ENCODE measurements around the gene TOP3B.

Gene TOP3B

GRCh38 chr22:21977814-21978213 is 4.8 kb downstream of the TOP3B start:
- Histone ChIP-seq H2AK5ac (ENCODE audit: low read length, severe bottlenecking) (no peak overlapping the region), H3K14ac (ENCODE audit: low read length in 2 of 2) (no peak overlapping the region), H3K4me1 (ENCODE audit: control insufficient read depth, insufficient read depth, low read depth, low read length) (peaks cover 7% of the 10 kb centered on the region), H2BK15ac (ENCODE audit: low read depth, poor library complexity, severe bottlenecking) (no peak overlapping the region), H2BK5ac (ENCODE audit: low read depth, low read length, poor library complexity, severe bottlenecking) (no peak overlapping the region), H4K91ac (ENCODE audit: low read length) (no peak overlapping the region), H3K23ac (ENCODE audit: low read length in 2 of 2) (no peak overlapping the region), H3K36me3 (ENCODE audit: control insufficient read depth in 1 of 2, insufficient read depth in 2 of 2, low read depth in 1 of 2, low read length in 2 of 2) (peaks cover 41 to 56% of the 10 kb centered on the region in 2 experiments), H2AFZ (ENCODE audit: low read depth, low read length) (no peak overlapping the region), H3K18ac (ENCODE audit: low read depth in 1 of 2, low read length in 2 of 2) (no peak overlapping the region), H4K8ac (ENCODE audit: low read length) (no peak overlapping the region), H2BK12ac (ENCODE audit: low read length in 2 of 2) (no peak overlapping the region), H3K9me3 (ENCODE audit: control insufficient read depth, low read length) (no peaks in the 10 kb centered on the region), H3K27me3 (ENCODE audit: control insufficient read depth in 1 of 2, insufficient read depth in 1 of 2, low read length in 2 of 2) (no peaks in the 10 kb centered on the region), H3K4ac (ENCODE audit: low read depth in 1 of 2, low read length in 2 of 2) (no peak overlapping the region), H3K4me2 (ENCODE audit: low read length, poor library complexity, severe bottlenecking) (no peak overlapping the region), H3K9ac (ENCODE audit: low read length) (no peak overlapping the region), H3K79me1 (replicated peaks; ENCODE audit: low read length, poor library complexity, severe bottlenecking) (peaks cover 53% of the 10 kb centered on the region), H3K27ac (ENCODE audit: low read length, poor library complexity, severe bottlenecking) (no peak overlapping the region), H3K4me3 (ENCODE audit: insufficient read depth in 1 of 2, low read depth in 1 of 2, low read length in 2 of 2) (no peak overlapping the region), H2BK120ac (ENCODE audit: low read depth, low read length) (no peak overlapping the region)
- WGBS: 100% methylated on average over 1 of the region's 1 CpG
- no peak for DNase-seq

GRCh38 chr22:21975854-21976345 is 6.7 kb downstream of the TOP3B start:
- 99% methylated on average over 5 of the region's 5 CpGs for WGBS
- Histone ChIP-seq H3K27me3 (ENCODE audit: control insufficient read depth in 1 of 2, insufficient read depth in 1 of 2, low read length in 2 of 2) (no peaks in the 10 kb centered on the region), H2BK5ac (ENCODE audit: low read depth, low read length, poor library complexity, severe bottlenecking) (no peak overlapping the region), H3K4ac (ENCODE audit: low read depth in 1 of 2, low read length in 2 of 2) (no peak overlapping the region), H2BK12ac (ENCODE audit: low read length in 2 of 2) (no peak overlapping the region), H3K79me1 (replicated peaks; ENCODE audit: low read length, poor library complexity, severe bottlenecking) (peaks cover 54% of the 10 kb centered on the region), H3K23ac (ENCODE audit: low read length in 2 of 2) (no peak overlapping the region), H3K18ac (ENCODE audit: low read depth in 1 of 2, low read length in 2 of 2) (no peak overlapping the region), H2AFZ (ENCODE audit: low read depth, low read length) (no peak overlapping the region), H3K9ac (ENCODE audit: low read length) (no peak overlapping the region), H2AK5ac (ENCODE audit: low read length, severe bottlenecking) (no peak overlapping the region), H3K27ac (ENCODE audit: low read length, poor library complexity, severe bottlenecking) (no peak overlapping the region), H2BK15ac (ENCODE audit: low read depth, poor library complexity, severe bottlenecking) (no peak overlapping the region), H3K4me2 (ENCODE audit: low read length, poor library complexity, severe bottlenecking) (no peak overlapping the region), H3K36me3 (ENCODE audit: control insufficient read depth in 1 of 2, insufficient read depth in 2 of 2, low read depth in 1 of 2, low read length in 2 of 2) (peaks cover 60 to 73% of the 10 kb centered on the region in 2 experiments), H4K8ac (ENCODE audit: low read length) (no peak overlapping the region), H4K91ac (ENCODE audit: low read length) (no peak overlapping the region), H3K4me1 (ENCODE audit: control insufficient read depth, insufficient read depth, low read depth, low read length) (peaks cover 5% of the 10 kb centered on the region), H3K9me3 (ENCODE audit: control insufficient read depth, low read length) (no peaks in the 10 kb centered on the region), H2BK120ac (ENCODE audit: low read depth, low read length) (no peak overlapping the region), H3K4me3 (ENCODE audit: insufficient read depth in 1 of 2, low read depth in 1 of 2, low read length in 2 of 2) (no peak overlapping the region), H3K14ac (ENCODE audit: low read length in 2 of 2) (no peak overlapping the region)
- DNase-seq: no peak

GRCh38 chr22:21975273-21975672 is 7.3 kb downstream of the TOP3B start:
- H3K9ac ChIP-seq (ENCODE audit: low read length): no peak overlapping the region
- no peak overlapping the region for H4K8ac ChIP-seq (ENCODE audit: low read length)
- H2AFZ ChIP-seq (ENCODE audit: low read depth, low read length): no peak overlapping the region
- no peak overlapping the region for H2BK120ac ChIP-seq (ENCODE audit: low read depth, low read length)
- H3K27ac ChIP-seq (ENCODE audit: low read length, poor library complexity, severe bottlenecking): no peak overlapping the region
- no peaks in the 10 kb centered on the region for H3K9me3 ChIP-seq (ENCODE audit: control insufficient read depth, low read length)
- peaks cover 66 to 76% of the 10 kb centered on the region in 2 experiments for H3K36me3 ChIP-seq (ENCODE audit: control insufficient read depth in 1 of 2, insufficient read depth in 2 of 2, low read depth in 1 of 2, low read length in 2 of 2)
- H3K4ac ChIP-seq (ENCODE audit: low read depth in 1 of 2, low read length in 2 of 2): no peak overlapping the region
- H3K27me3 ChIP-seq (ENCODE audit: control insufficient read depth in 1 of 2, insufficient read depth in 1 of 2, low read length in 2 of 2): no peaks in the 10 kb centered on the region
- H3K4me3 ChIP-seq (ENCODE audit: insufficient read depth in 1 of 2, low read depth in 1 of 2, low read length in 2 of 2): no peak overlapping the region
- H2BK5ac ChIP-seq (ENCODE audit: low read depth, low read length, poor library complexity, severe bottlenecking): no peak overlapping the region
- H3K79me1 ChIP-seq (replicated peaks; ENCODE audit: low read length, poor library complexity, severe bottlenecking): peaks cover 49% of the 10 kb centered on the region
- no peak overlapping the region for H3K4me2 ChIP-seq (ENCODE audit: low read length, poor library complexity, severe bottlenecking)
- no peak overlapping the region for H3K23ac ChIP-seq (ENCODE audit: low read length in 2 of 2)
- no peak overlapping the region for H2AK5ac ChIP-seq (ENCODE audit: low read length, severe bottlenecking)
- no peak for DNase-seq
- no peak overlapping the region for H3K14ac ChIP-seq (ENCODE audit: low read length in 2 of 2)
- WGBS: 95% methylated on average over 5 of the region's 5 CpGs
- no peak overlapping the region for H3K18ac ChIP-seq (ENCODE audit: low read depth in 1 of 2, low read length in 2 of 2)
- H3K4me1 ChIP-seq (ENCODE audit: control insufficient read depth, insufficient read depth, low read depth, low read length): peaks cover 2% of the 10 kb centered on the region
- H2BK12ac ChIP-seq (ENCODE audit: low read length in 2 of 2): no peak overlapping the region
- no peak overlapping the region for H4K91ac ChIP-seq (ENCODE audit: low read length)
- no peak overlapping the region for H2BK15ac ChIP-seq (ENCODE audit: low read depth, poor library complexity, severe bottlenecking)

- H4K8ac ChIP-seq (ENCODE audit: low read length): no peak overlapping the region
- peaks cover 74 to 82% of the 10 kb centered on the region in 2 experiments for H3K36me3 ChIP-seq (ENCODE audit: control insufficient read depth in 1 of 2, insufficient read depth in 2 of 2, low read depth in 1 of 2, low read length in 2 of 2)
- H3K4me2 ChIP-seq (ENCODE audit: low read length, poor library complexity, severe bottlenecking): no peak overlapping the region
- DNase-seq: no peak
- H3K27me3 ChIP-seq (ENCODE audit: control insufficient read depth in 1 of 2, insufficient read depth in 1 of 2, low read length in 2 of 2): no peaks in the 10 kb centered on the region
- H2AK5ac ChIP-seq (ENCODE audit: low read length, severe bottlenecking): no peak overlapping the region
- H3K79me1 ChIP-seq (replicated peaks; ENCODE audit: low read length, poor library complexity, severe bottlenecking): peaks cover 50% of the 10 kb centered on the region
- H3K23ac ChIP-seq (ENCODE audit: low read length in 2 of 2): no peak overlapping the region
- no peak overlapping the region for H2BK12ac ChIP-seq (ENCODE audit: low read length in 2 of 2)
- no peak overlapping the region for H3K14ac ChIP-seq (ENCODE audit: low read length in 2 of 2)
- no peak overlapping the region for H2BK120ac ChIP-seq (ENCODE audit: low read depth, low read length)
- H3K27ac ChIP-seq (ENCODE audit: low read length, poor library complexity, severe bottlenecking): no peak overlapping the region
- H3K4me1 ChIP-seq (ENCODE audit: control insufficient read depth, insufficient read depth, low read depth, low read length): peaks cover 2% of the 10 kb centered on the region
- H3K4me3 ChIP-seq (ENCODE audit: insufficient read depth in 1 of 2, low read depth in 1 of 2, low read length in 2 of 2): no peak overlapping the region
- no peak overlapping the region for H3K4ac ChIP-seq (ENCODE audit: low read depth in 1 of 2, low read length in 2 of 2)
- H3K9me3 ChIP-seq (ENCODE audit: control insufficient read depth, low read length): no peaks in the 10 kb centered on the region
- no peak overlapping the region for H4K91ac ChIP-seq (ENCODE audit: low read length)
- no peak overlapping the region for H3K18ac ChIP-seq (ENCODE audit: low read depth in 1 of 2, low read length in 2 of 2)
- H2BK15ac ChIP-seq (ENCODE audit: low read depth, poor library complexity, severe bottlenecking): no peak overlapping the region
- H3K9ac ChIP-seq (ENCODE audit: low read length): no peak overlapping the region
- no peak overlapping the region for H2AFZ ChIP-seq (ENCODE audit: low read depth, low read length)
- WGBS: 94% methylated on average over 12 of the region's 12 CpGs
- H2BK5ac ChIP-seq (ENCODE audit: low read depth, low read length, poor library complexity, severe bottlenecking): no peak overlapping the region
These were observed 8.4 kb downstream of the TOP3B start for GRCh38 chr22:21974058-21974649.

Data from mesenchymal stem cell (in vitro differentiated cells and primary cell).